Measurements from ENCODE around the gene CDK6. TPM values are rescaled to one million over a fixed set of nuclear protein-coding genes. Genes with fewer than 3 reads are reported as not detected.

CDK6 gene
- total and polyA plus RNA-seq, 2 of the 8 experiments (the other 6 are each of a cell fraction or from before 2014, with no cell fraction given), result 5.9 to 18.9 TPM

- H2AFZ ChIP-seq (ENCODE audit: low read length), result no peak overlapping the region
- H3K23ac ChIP-seq (ENCODE audit: insufficient read length), result no peak overlapping the region
- no peaks in the 10 kb centered on the region for H3K4me1 ChIP-seq (replicated peaks in 1 of 4; ENCODE audit: control insufficient read depth in 3 of 4, insufficient read depth in 4 of 4, low read length in 3 of 4)
- H4K5ac ChIP-seq (ENCODE audit: insufficient read length, low read depth, low read length), result no peak overlapping the region
- DNase-seq (ENCODE audit: low read depth in 1 of 2, low spot score in 2 of 2) (no peak), FAIRE-seq (no peak)
- 93% methylated on average over 4 of the region's 4 CpGs; no CpG with 5 or more reads in 1 of the 2 experiments for WGBS, 2 experiments (ENCODE audit: extremely low coverage in 1 of 2, insufficient coverage in 1 of 2, insufficient read length in 1 of 2, insufficient replicate concordance in 2 of 2, low coverage in 1 of 2, low lambda C conversion rate in 2 of 2, missing lambda C conversion rate in 1 of 2)
- H2BK5ac ChIP-seq (ENCODE audit: low read depth, low read length), result no peak overlapping the region
- no peaks in the 10 kb centered on the region for H3K27me3 ChIP-seq (replicated peaks in 1 of 4; ENCODE audit: control insufficient read depth in 3 of 4, extremely low read depth in 1 of 4, insufficient read depth in 3 of 4, low read length in 3 of 4)
- no peaks in the 10 kb centered on the region for H4K20me1 ChIP-seq (replicated peaks in 1 of 2; ENCODE audit: control insufficient read depth in 1 of 2, insufficient read depth in 2 of 2, low read length in 2 of 2)
- H3K4me3 ChIP-seq (ENCODE audit: extremely low read depth in 1 of 4, insufficient read depth in 2 of 4, low read depth in 3 of 4, low read length in 4 of 4), result no peak overlapping the region
- no peak overlapping the region for H2AK5ac ChIP-seq (ENCODE audit: low read depth, low read length)
- POLR2A ChIA-PET (ENCODE audit: partially characterized antibody), result no interaction called here
- no peaks in the 10 kb centered on the region for H3K36me3 ChIP-seq (ENCODE audit: control insufficient read depth in 2 of 4, insufficient read depth in 4 of 4, low read length in 3 of 4)
- H4K91ac ChIP-seq (replicated peaks; ENCODE audit: insufficient read length, low read length), result no peak overlapping the region
- H2BK15ac ChIP-seq (ENCODE audit: low read length), result no peak overlapping the region
- no peak overlapping the region for H2BK12ac ChIP-seq (ENCODE audit: low read depth, low read length)
- no peak overlapping the region for H3K56ac ChIP-seq (replicated peaks; ENCODE audit: insufficient read length, low read depth, low read length)
- no peak overlapping the region for H2BK120ac ChIP-seq (replicated peaks; ENCODE audit: low read depth, low read length)
- H3K18ac ChIP-seq (ENCODE audit: extremely low read depth, low read length), result no peak overlapping the region
- no peak overlapping the region for H3K27ac ChIP-seq (ENCODE audit: low read depth, low read length)
- no peak overlapping the region for H4K8ac ChIP-seq (ENCODE audit: extremely low read depth, insufficient read depth, low read length)
- CTCF ChIA-PET (ENCODE audit: partially characterized antibody), result interaction anchor here (1.7 kb wide), 1 partner anchor 252 kb away, joined by 4 read pairs; no protein-coding TSS in a partner anchor
- no peaks in the 10 kb centered on the region for H3K79me2 ChIP-seq (ENCODE audit: control insufficient read depth in 1 of 2, insufficient read depth in 2 of 2, low read length in 2 of 2)
- no peaks in the 10 kb centered on the region for H3K9me3 ChIP-seq (ENCODE audit: insufficient read depth in 2 of 2, low read depth in 1 of 2, low read length in 1 of 2)
- no peak overlapping the region for H3K14ac ChIP-seq (ENCODE audit: insufficient read length)
- H3K9ac ChIP-seq (replicated peaks in 1 of 4; ENCODE audit: extremely low read depth in 1 of 4, low read depth in 3 of 4, low read length in 3 of 4), result no peak overlapping the region
- no peak overlapping the region for H3K4ac ChIP-seq (replicated peaks; ENCODE audit: insufficient read length, low read depth, low read length)
- no peaks in the 10 kb centered on the region for H3K79me1 ChIP-seq (ENCODE audit: low read depth, low read length)
- no peak overlapping the region for H2BK20ac ChIP-seq (ENCODE audit: low read length)
- TF ChIP-seq E2F6 (IDR thresholded peaks at IDR 0.05) (no peak), SP2 (IDR thresholded peaks at IDR 0.05; ENCODE audit: low read length) (no peak), ZNF274 (IDR thresholded peaks at IDR 0.05; ENCODE audit: borderline replicate concordance, extremely low read depth, low read length) (no peak), TAF1 (IDR thresholded peaks at IDR 0.05; ENCODE audit: low read depth, low read length) (no peak), EZH2 (IDR thresholded peaks at IDR 0.05; ENCODE audit: low read depth, low read length, severe bottlenecking) (no peak), SP1 (IDR thresholded peaks at IDR 0.05; ENCODE audit: low read depth, low read length) (no peak), JUND (IDR thresholded peaks at IDR 0.05; ENCODE audit: low read length) (no peak), KDM4A (IDR thresholded peaks at IDR 0.05; ENCODE audit: low read depth, low read length, severe bottlenecking) (no peak), CHD2 (IDR thresholded peaks at IDR 0.05; ENCODE audit: low read length) (no peak), FOSL1 (IDR thresholded peaks at IDR 0.05; ENCODE audit: insufficient read depth, low read depth, low read length) (no peak), POLR2A (IDR thresholded peaks at IDR 0.05; ENCODE audit: control extremely low read depth in 1 of 2, low read depth in 2 of 2, low read length in 2 of 2) (no peak), SIX5 (IDR thresholded peaks at IDR 0.05; ENCODE audit: low read depth, low read length) (no peak), MAX (IDR thresholded peaks at IDR 0.05) (no peak), CTBP2 (IDR thresholded peaks at IDR 0.05; ENCODE audit: borderline replicate concordance, insufficient read depth, insufficient read length, low read length) (no peak)
- no peak overlapping the region for H3K4me2 ChIP-seq (ENCODE audit: insufficient read depth in 1 of 2, low read depth in 2 of 2, low read length in 2 of 2)
- no peaks in the 10 kb centered on the region for H3K23me2 ChIP-seq (ENCODE audit: low read depth, low read length)
Observed at GRCh38 chr7:92627956-92628355, 208.4 kb downstream of the CDK6 start.

Measured in H1 (cell line).